Fibroblast of skin of left biceps (primary cell): Measurements from ENCODE around the gene LRP5.
"Not testable (repeated sequence)": the region's sequence is repeated elsewhere in the genome, so short reads cannot be mapped to it uniquely, and the experiment has no call there.

Experiments
- DNase-seq, 2 experiments: peaks; one replicate each; pipeline ENCODE4 v3.0.0-alpha.2; 2013; ENCODE audit warnings: low read depth in 2 of 2

Gene LRP5

GRCh38 chr11:68328374-68329091, 16.1 kb downstream of the LRP5 start:
- DNase-seq: no peak

- DNase-seq: no peak
Measured at GRCh38 chr11:68329536-68329935, 17.1 kb downstream of the LRP5 start.

GRCh38 chr11:68329978-68330699, 17.7 kb downstream of the LRP5 start:
- DNase-seq: peak; percentile 34 to 43

GRCh38 chr11:68330700-68331337, 18.4 kb downstream of the LRP5 start:
- DNase-seq: no peak

- DNase-seq: no peak
Measured at GRCh38 chr11:68331338-68331947, 19.1 kb downstream of the LRP5 start.

GRCh38 chr11:68332186-68332585, 19.8 kb downstream of the LRP5 start:
- DNase-seq: no peak

GRCh38 chr11:68333173-68333572, 20.8 kb downstream of the LRP5 start:
- no peak for DNase-seq

- DNase-seq: no peak
Measured at GRCh38 chr11:68334923-68335322, 22.5 kb downstream of the LRP5 start.

- no peak for DNase-seq
Measured at GRCh38 chr11:68335683-68336082, 23.3 kb downstream of the LRP5 start.

GRCh38 chr11:68336716-68337115, 24.3 kb downstream of the LRP5 start:
- no peak for DNase-seq

GRCh38 chr11:68337399-68337835, 25.0 kb downstream of the LRP5 start:
- no peak for DNase-seq

- no peak for DNase-seq
Measured at GRCh38 chr11:68338051-68338780, 25.8 kb downstream of the LRP5 start.

- DNase-seq: no peak
Measured at GRCh38 chr11:68340003-68340767, 27.8 kb downstream of the LRP5 start.

- DNase-seq: no peak
Measured at GRCh38 chr11:68340784-68341556, 28.6 kb downstream of the LRP5 start.

GRCh38 chr11:68341557-68342458, 29.4 kb downstream of the LRP5 start:
- DNase-seq: no peak

GRCh38 chr11:68342459-68343158, 30.2 kb downstream of the LRP5 start:
- no peak for DNase-seq

GRCh38 chr11:68343761-68344256, 31.4 kb downstream of the LRP5 start:
- DNase-seq: no peak

- not testable (repeated sequence) for DNase-seq
Measured at GRCh38 chr11:68344821-68345220, 32.4 kb downstream of the LRP5 start.
